GM12865 (cell line): ENCODE measurements around the gene FOXL3.

ENCODE experiments used
- DNase-seq: peaks from one replicate; pipeline ENCODE4 v3.0.0; 2010; ENCODE audit warnings: low read depth
- H3K4me3 ChIP-seq: 2 replicates; pipeline ENCODE4 v1.5.1; 2011; ENCODE audit warnings: mild to moderate bottlenecking, low read depth, low read length, control low read depth
- TF ChIP-seq, protein P1 (sequence below): IDR thresholded peaks from 2 replicates; pipeline ENCODE4 v1.5.1; 2011; ENCODE audit warnings: low read length, control low read depth, low read depth, inconsistent platforms; ENCODE audit not compliant: insufficient read depth; ENCODE audit errors: missing control alignments

The FOXL3 gene

DNA sequence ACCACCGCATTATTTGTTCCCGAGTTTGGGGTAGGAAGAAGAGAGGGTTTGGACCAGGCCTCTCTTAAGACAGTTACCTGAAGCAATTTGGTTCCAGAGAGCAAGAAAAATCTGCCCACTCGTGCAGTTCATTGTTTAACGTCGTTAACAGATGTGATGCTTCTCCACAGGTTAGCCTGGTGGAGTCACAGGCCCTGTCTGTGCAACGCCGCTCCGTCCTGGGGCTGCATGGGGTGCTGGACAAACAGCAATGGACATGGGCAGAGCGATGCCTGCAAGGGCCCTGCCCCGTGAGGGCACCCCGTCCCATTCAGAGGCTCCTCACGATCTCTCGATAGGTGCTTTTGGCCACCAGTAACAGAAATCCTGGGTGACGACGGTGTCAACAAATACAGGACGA lies 9.7 kb downstream of the FOXL3 start:
- no peak for DNase-seq
- TF ChIP-seq, protein P1, sequence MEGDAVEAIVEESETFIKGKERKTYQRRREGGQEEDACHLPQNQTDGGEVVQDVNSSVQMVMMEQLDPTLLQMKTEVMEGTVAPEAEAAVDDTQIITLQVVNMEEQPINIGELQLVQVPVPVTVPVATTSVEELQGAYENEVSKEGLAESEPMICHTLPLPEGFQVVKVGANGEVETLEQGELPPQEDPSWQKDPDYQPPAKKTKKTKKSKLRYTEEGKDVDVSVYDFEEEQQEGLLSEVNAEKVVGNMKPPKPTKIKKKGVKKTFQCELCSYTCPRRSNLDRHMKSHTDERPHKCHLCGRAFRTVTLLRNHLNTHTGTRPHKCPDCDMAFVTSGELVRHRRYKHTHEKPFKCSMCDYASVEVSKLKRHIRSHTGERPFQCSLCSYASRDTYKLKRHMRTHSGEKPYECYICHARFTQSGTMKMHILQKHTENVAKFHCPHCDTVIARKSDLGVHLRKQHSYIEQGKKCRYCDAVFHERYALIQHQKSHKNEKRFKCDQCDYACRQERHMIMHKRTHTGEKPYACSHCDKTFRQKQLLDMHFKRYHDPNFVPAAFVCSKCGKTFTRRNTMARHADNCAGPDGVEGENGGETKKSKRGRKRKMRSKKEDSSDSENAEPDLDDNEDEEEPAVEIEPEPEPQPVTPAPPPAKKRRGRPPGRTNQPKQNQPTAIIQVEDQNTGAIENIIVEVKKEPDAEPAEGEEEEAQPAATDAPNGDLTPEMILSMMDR: no peak
- no peak overlapping the region for H3K4me3 ChIP-seq

DNA sequence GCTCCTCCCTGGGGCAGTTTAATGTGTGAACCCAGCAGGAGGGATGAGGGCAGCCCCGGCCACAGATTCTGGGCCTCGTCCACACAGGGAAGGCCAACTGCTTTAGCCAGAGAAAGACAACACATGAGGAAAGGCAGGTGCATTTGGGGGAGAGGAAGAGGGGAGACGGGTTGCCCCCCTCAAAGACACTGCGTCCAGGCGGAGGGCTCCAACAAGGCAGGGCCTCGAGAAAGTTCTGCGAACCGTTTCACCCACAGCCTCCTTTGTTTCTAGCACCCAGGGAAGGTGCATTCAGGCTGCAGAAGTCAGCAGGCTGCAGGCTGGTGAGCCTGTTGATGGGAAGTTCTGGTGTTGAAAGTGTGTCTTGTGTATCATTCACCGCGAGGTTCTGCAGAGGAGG lies 10.1 kb downstream of the FOXL3 start:
- TF ChIP-seq, protein P1: no peak
- H3K4me3 ChIP-seq: no peak overlapping the region
- DNase-seq: no peak

DNA sequence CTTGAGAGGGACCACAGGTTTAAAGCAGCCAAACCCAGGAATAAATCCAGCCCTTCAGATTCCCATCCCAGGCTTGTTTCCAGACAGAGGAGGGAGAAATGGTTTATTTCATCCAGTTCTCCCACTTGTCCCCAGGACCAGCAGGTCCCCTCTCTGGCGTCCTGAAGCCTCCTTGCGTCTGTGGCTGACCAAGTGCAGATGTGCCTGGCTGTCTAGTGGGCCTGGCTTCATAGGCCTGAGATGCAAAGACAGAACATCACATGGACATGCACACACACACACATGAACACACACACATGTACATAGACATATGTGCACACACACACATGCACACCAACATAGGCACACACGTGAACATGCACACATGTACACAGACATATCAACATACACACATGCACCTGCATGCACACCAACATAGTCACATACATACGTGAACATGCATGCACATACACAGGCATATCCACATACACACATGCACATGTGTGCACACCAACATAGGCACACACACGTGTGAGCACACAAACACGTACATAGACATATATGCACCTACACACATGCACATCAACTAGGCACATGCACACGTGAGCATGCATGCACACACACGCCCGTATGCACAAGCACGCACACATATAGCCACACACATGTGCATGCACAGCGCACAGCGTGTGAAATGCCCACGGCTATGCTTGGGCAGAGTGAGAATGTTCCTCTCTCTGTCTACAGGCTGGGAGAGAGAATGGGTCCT lies 10.7 kb downstream of the FOXL3 start:
- TF ChIP-seq, protein P1: no peak
- H3K4me3 ChIP-seq: no peak overlapping the region
- DNase-seq: no peak

GRCh38 chr7:301291-302053 lies 11.5 kb downstream of the FOXL3 start:
- TF ChIP-seq, protein P1: no peak
- no peak for DNase-seq
- H3K4me3 ChIP-seq: no peak overlapping the region

DNA sequence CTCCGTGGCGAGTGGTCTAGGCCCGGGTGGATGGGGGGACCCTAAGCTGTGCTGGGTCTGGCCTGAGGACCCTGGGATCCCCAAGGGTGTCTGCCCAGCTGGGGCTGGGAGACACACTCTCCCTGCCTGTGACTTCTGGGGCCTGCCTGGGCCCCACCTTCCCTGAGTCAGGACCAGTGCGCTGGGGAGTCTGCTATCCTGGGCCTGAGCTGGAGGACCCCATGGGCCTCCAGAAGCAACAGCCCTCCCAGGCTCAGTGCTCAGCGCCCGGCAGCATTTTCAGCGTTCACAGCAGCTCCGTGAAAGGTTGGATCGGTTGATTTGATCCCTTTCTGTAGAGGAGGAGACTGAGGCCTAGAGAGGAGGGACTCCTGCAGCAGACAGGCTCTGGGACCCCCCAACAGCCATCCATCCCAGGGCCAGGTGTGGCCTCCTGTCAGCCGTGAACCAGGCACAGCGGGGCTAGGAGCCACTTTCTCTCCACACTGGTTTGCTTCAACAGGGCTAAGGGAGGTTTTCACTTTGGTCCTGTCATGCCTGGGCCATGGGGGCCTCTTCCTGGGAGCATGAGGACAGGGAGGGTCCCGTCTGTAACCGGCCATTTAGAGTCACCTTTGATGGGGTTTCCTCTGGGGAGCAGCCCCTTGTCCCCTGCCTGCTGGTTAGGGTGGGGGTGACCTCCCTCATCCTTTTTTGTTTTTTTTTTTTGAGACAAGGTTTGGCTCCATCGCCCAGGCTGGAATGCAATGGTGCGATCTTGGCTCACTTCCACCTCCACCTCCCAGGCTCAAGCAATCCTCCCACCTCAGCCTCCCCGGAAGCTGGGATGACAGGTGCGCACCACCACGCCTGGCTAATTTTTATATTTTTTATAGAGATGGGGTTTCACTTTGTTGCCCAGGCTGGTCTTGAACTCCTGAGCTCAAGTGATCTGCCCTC lies 12.4 kb downstream of the FOXL3 start:
- TF ChIP-seq, protein P1: no peak
- no peak overlapping the region for H3K4me3 ChIP-seq
- DNase-seq: no peak

DNA sequence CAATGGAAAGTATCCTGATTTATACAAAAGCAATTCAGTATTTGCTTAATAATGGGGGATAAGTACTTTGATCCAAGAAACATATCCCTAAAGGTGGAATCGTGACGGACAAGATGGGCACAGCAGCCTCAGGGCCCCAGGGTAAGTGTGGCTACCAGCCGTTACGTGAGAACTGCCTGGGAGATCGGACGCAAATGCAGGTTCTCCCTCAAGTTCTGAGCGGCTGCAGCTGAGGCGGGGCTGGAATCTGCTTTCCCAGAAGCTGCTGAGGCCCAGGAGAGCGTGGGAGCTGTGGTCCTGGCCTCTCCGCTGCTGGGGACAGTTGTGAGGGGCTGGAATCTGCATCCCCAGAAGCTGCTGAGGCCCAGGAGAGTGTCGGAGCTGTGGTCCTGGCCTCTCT lies 13.5 kb downstream of the FOXL3 start:
- no peak overlapping the region for H3K4me3 ChIP-seq
- TF ChIP-seq, protein P1: no peak
- DNase-seq: no peak
